ES-I3 (cell line): Measurements from ENCODE around the gene TRERF1.

Experiments used
- H3K36me3 ChIP-seq: 2 replicates; pipeline ENCODE4 v1.6.1; 2013; ENCODE audit warnings: mild to moderate bottlenecking, low read length, control low read depth, moderate library complexity; ENCODE audit not compliant: insufficient read depth
- H3K4me1 ChIP-seq: 2 replicates; pipeline ENCODE4 v1.6.1; 2013; ENCODE audit warnings: mild to moderate bottlenecking, control low read depth, low read length; ENCODE audit not compliant: insufficient read depth
- H3K9ac ChIP-seq: 2 replicates; pipeline ENCODE4 v1.6.1; 2013; ENCODE audit warnings: low read depth, mild to moderate bottlenecking, low read length, moderate library complexity
- H3K9me3 ChIP-seq: 2 replicates; pipeline ENCODE4 v1.6.1; 2013; ENCODE audit warnings: mild to moderate bottlenecking, low read length, moderate library complexity; ENCODE audit not compliant: control insufficient read depth, insufficient read depth

TRERF1 gene

GRCh38 chr6:42266538-42266937, 185.2 kb downstream of the TRERF1 start:
- H3K4me1 ChIP-seq = peaks cover 5% of the 10 kb centered on the region; the same call in 1 of the 2 replicates
- H3K9ac ChIP-seq = no peak overlapping the region
- H3K36me3 ChIP-seq = no peaks in the 10 kb centered on the region; the same call in 1 of the 2 replicates
- no peaks in the 10 kb centered on the region for H3K9me3 ChIP-seq

GRCh38 chr6:42264852-42265390, 186.8 kb downstream of the TRERF1 start:
- Histone ChIP-seq H3K9ac (no peak overlapping the region), H3K4me1 (peaks cover 8% of the 10 kb centered on the region), H3K36me3 (no peaks in the 10 kb centered on the region; the same call in 1 of the 2 replicates), H3K9me3 (no peaks in the 10 kb centered on the region)

- Histone ChIP-seq H3K4me1 (peaks cover 8% of the 10 kb centered on the region), H3K9ac (no peak overlapping the region), H3K9me3 (no peaks in the 10 kb centered on the region), H3K36me3 (no peaks in the 10 kb centered on the region; the same call in 1 of the 2 replicates)
Measured at GRCh38 chr6:42264162-42264851, 187.4 kb downstream of the TRERF1 start.

GRCh38 chr6:42263165-42263728, 188.5 kb downstream of the TRERF1 start:
- Histone ChIP-seq H3K36me3 (no peaks in the 10 kb centered on the region), H3K9ac (no peak overlapping the region; the same call in 1 of the 2 replicates), H3K9me3 (no peaks in the 10 kb centered on the region), H3K4me1 (peaks cover 8% of the 10 kb centered on the region)

- Histone ChIP-seq H3K9me3 (no peaks in the 10 kb centered on the region), H3K36me3 (peaks cover 3% of the 10 kb centered on the region; the same call in 1 of the 2 replicates), H3K4me1 (peaks cover 25% of the 10 kb centered on the region), H3K9ac (peak overlapping the region; percentile 27; the same call in 1 of the 2 replicates)
Measured at GRCh38 chr6:42260972-42261371, 190.8 kb downstream of the TRERF1 start.

GRCh38 chr6:42260396-42260888, 191.3 kb downstream of the TRERF1 start:
- peak overlapping the region; percentile 27; the same call in 1 of the 2 replicates for H3K9ac ChIP-seq
- H3K36me3 ChIP-seq = peaks cover 3% of the 10 kb centered on the region; the same call in 1 of the 2 replicates
- no peaks in the 10 kb centered on the region for H3K9me3 ChIP-seq
- H3K4me1 ChIP-seq = peaks cover 25% of the 10 kb centered on the region

GRCh38 chr6:42259841-42260395, 191.8 kb downstream of the TRERF1 start:
- Histone ChIP-seq H3K36me3 (peaks cover 3% of the 10 kb centered on the region; the same call in 1 of the 2 replicates), H3K9ac (peak overlapping the region; percentile 27; the same call in 1 of the 2 replicates), H3K4me1 (peaks cover 25% of the 10 kb centered on the region), H3K9me3 (no peaks in the 10 kb centered on the region)

- H3K36me3 ChIP-seq = peaks cover 5% of the 10 kb centered on the region
- H3K4me1 ChIP-seq = peaks cover 25% of the 10 kb centered on the region
- no peaks in the 10 kb centered on the region for H3K9me3 ChIP-seq
- H3K9ac ChIP-seq = no peak overlapping the region
Measured at GRCh38 chr6:42259286-42259685, 192.4 kb downstream of the TRERF1 start.

- no peaks in the 10 kb centered on the region for H3K9me3 ChIP-seq
- H3K4me1 ChIP-seq = peaks cover 19% of the 10 kb centered on the region
- H3K36me3 ChIP-seq = peaks cover 7% of the 10 kb centered on the region
- H3K9ac ChIP-seq = no peak overlapping the region
Measured at GRCh38 chr6:42257614-42258013, 194.1 kb downstream of the TRERF1 start.

GRCh38 chr6:42257063-42257462, 194.7 kb downstream of the TRERF1 start:
- Histone ChIP-seq H3K4me1 (peaks cover 19% of the 10 kb centered on the region), H3K36me3 (peaks cover 7% of the 10 kb centered on the region), H3K9me3 (no peaks in the 10 kb centered on the region), H3K9ac (no peak overlapping the region)

- Histone ChIP-seq H3K4me1 (peaks cover 18% of the 10 kb centered on the region), H3K9ac (no peak overlapping the region), H3K36me3 (peaks cover 7% of the 10 kb centered on the region), H3K9me3 (no peaks in the 10 kb centered on the region)
Measured at GRCh38 chr6:42255050-42255449, 196.7 kb downstream of the TRERF1 start.

- Histone ChIP-seq H3K36me3 (peaks cover 7% of the 10 kb centered on the region), H3K4me1 (peaks cover 16% of the 10 kb centered on the region), H3K9me3 (no peaks in the 10 kb centered on the region), H3K9ac (no peak overlapping the region)
Measured at GRCh38 chr6:42254505-42254904, 197.2 kb downstream of the TRERF1 start.

- peaks cover 7% of the 10 kb centered on the region for H3K36me3 ChIP-seq
- H3K4me1 ChIP-seq = peaks cover 5% of the 10 kb centered on the region
- no peaks in the 10 kb centered on the region for H3K9me3 ChIP-seq
- no peak overlapping the region for H3K9ac ChIP-seq
Measured at GRCh38 chr6:42251911-42252637, 199.7 kb downstream of the TRERF1 start.

- H3K9ac ChIP-seq = no peak overlapping the region
- peaks cover 7% of the 10 kb centered on the region for H3K36me3 ChIP-seq
- H3K9me3 ChIP-seq = no peaks in the 10 kb centered on the region
- H3K4me1 ChIP-seq = no peaks in the 10 kb centered on the region
Measured at GRCh38 chr6:42251500-42251899, 200.2 kb downstream of the TRERF1 start.
